Sigmoid colon (tissue), 4 donors: ENCODE measurements around the gene RBM6.

Experiments used
- POLR2A ChIP-seq, 2 donors: fragments of 450-650 bp; IDR thresholded peaks; one replicate each; pipeline ENCODE4 v1.6.1; 2016; ENCODE audit warnings: antibody characterized with exemption in 2 of 2, mild to moderate bottlenecking in 2 of 2, moderate library complexity in 2 of 2
- POLR2AphosphoS5 ChIP-seq, 4 donors: sonication (generic); formaldehyde crosslinking; IDR thresholded peaks; one replicate each; pipeline ENCODE4 v1.6.1; 2017; ENCODE audit warnings: antibody characterized with exemption in 4 of 4
- TF ChIP-seq, protein P1 (sequence below), 4 experiments: fragments of 450-650 bp in 3 of 4; fragments of 200-600 bp in 1 of 4; IDR thresholded peaks; one replicate each; pipeline ENCODE4 v1.5.1; 2016 to 2019; ENCODE audit warnings: antibody characterized with exemption in 4 of 4, mild to moderate bottlenecking in 3 of 4, moderate library complexity in 2 of 4

DNA sequence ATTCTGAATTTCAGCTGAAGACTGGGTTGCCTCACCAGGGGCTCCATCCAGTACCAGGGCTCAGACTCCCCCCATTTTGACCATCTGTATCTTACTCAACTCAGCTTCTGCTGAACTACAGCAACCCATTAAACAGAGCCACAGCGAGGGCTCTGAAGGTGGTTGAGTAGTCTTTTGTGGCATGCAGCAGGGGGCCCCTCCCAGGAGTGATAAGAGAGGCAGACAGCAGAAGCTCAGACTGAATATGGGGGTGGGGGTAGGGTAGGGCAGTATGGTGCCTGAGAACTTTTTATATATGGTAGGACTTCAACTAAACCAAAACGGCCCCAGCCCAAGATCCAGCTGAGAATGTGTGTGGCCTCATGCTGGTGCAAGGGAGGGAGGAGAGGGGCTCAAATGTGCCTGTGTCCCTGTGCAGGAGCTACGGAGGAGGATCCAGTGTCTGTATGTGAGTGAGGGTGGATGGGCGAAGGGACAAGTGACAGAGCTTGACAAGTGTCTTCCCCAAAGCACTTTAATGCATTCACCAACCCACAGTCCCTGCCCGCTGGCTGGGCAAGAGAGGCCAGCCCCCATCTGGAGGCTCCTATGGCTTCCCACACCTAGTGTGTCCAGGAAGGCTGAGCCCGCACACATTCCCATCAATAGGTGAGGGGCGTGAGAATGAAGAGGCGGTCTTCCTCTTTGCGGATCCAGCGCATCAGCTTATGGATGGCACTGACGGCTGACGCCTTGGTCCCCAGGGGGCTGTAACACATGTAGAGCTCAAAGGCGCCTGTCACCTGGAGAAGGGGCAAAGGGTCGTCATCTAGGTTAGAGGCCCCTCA, 31.4 kb upstream of the RBM6 start:
- TF ChIP-seq POLR2A (IDR thresholded peaks at IDR 0.05) (no peak), POLR2AphosphoS5 (IDR thresholded peaks at IDR 0.05) (no peak)
- TF ChIP-seq, protein P1, sequence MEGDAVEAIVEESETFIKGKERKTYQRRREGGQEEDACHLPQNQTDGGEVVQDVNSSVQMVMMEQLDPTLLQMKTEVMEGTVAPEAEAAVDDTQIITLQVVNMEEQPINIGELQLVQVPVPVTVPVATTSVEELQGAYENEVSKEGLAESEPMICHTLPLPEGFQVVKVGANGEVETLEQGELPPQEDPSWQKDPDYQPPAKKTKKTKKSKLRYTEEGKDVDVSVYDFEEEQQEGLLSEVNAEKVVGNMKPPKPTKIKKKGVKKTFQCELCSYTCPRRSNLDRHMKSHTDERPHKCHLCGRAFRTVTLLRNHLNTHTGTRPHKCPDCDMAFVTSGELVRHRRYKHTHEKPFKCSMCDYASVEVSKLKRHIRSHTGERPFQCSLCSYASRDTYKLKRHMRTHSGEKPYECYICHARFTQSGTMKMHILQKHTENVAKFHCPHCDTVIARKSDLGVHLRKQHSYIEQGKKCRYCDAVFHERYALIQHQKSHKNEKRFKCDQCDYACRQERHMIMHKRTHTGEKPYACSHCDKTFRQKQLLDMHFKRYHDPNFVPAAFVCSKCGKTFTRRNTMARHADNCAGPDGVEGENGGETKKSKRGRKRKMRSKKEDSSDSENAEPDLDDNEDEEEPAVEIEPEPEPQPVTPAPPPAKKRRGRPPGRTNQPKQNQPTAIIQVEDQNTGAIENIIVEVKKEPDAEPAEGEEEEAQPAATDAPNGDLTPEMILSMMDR (IDR thresholded peaks at IDR 0.05) = no peak
